SK-N-SH (cell line): ENCODE data around the gene TRPM2. TPM values are rescaled to one million over a fixed set of nuclear protein-coding genes. Genes with fewer than 3 reads are reported as not detected.

Experiments
- CTCF ChIA-PET: fragments of 300-600, 350-600 bp; formaldehyde crosslinking; extraction: SDS; loops from one replicate; lab custom pipeline; 2021; lab: Yijun Ruan, JAX
- POLR2A ChIA-PET: fragments of 350-600 bp; sonication (Branson Sonifier 250); formaldehyde crosslinking; extraction: SDS; loops from one replicate; lab custom pipeline; 2020; ENCODE audit warnings: antibody characterized with exemption, inconsistent platforms; lab: Yijun Ruan, JAX
- DNase-seq: peaks from one replicate; pipeline ENCODE4 v3.0.0; 2012
- H2AFZ ChIP-seq: fragments of 200-600 bp; sonication (generic); 2 replicates; pipeline ENCODE4 v1.8.1; 2016; ENCODE audit warnings: antibody characterized with exemption, mild to moderate bottlenecking, low read depth
- H3F3A ChIP-seq: fragments of 200-600 bp; sonication (generic); replicated peaks from 2 replicates; pipeline ENCODE3; 2016; ENCODE audit warnings: antibody characterized with exemption, mild to moderate bottlenecking; ENCODE audit not compliant: insufficient read depth
- H3K27ac ChIP-seq, 2 experiments: fragments of 200-500 bp in 1 of 2; fragments of 200-600 bp in 1 of 2; sonication (Bioruptor generic) in 1 of 2; sonication (generic), shearing (Covaris generic) in 1 of 2; 2 replicates each; pipeline versions ENCODE4 v1.5.1 to v1.6.1; 2014 to 2016; ENCODE audit warnings: low read depth in 2 of 2, inconsistent platforms in 1 of 2, low read length in 1 of 2, mild to moderate bottlenecking in 1 of 2, mixed read lengths in 1 of 2
- H3K27me3 ChIP-seq: fragments of 200-600 bp; sonication (generic), shearing (Covaris generic); 2 replicates; pipeline ENCODE4 v1.6.1; 2016; ENCODE audit warnings: mixed run types; ENCODE audit not compliant: insufficient read depth
- H3K36me3 ChIP-seq, 2 experiments: fragments of 200-500 bp in 1 of 2; fragments of 200-600 bp in 1 of 2; sonication (Bioruptor generic) in 1 of 2; sonication (generic) in 1 of 2; replicated peaks in 1 of 2; 2 replicates each; pipeline versions ENCODE3 to v1.5.1; 2014 to 2016; ENCODE audit warnings: low read length in 1 of 2, mild to moderate bottlenecking in 1 of 2; ENCODE audit not compliant: insufficient read depth in 2 of 2, control insufficient read depth in 1 of 2
- H3K4me1 ChIP-seq, 2 experiments: fragments of 200-500 bp in 1 of 2; fragments of 200-600 bp in 1 of 2; sonication (Bioruptor generic) in 1 of 2; sonication (generic), shearing (Covaris generic) in 1 of 2; 2 replicates each; pipeline versions ENCODE4 v1.5.1 to v1.6.1; 2014 to 2016; ENCODE audit warnings: low read depth in 1 of 2, low read length in 1 of 2, mixed run types in 1 of 2; ENCODE audit not compliant: insufficient read depth in 2 of 2, control insufficient read depth in 1 of 2
- H3K4me2 ChIP-seq: fragments of 200-600 bp; sonication (generic), shearing (Covaris generic); 2 replicates; pipeline ENCODE4 v1.6.1; 2017; ENCODE audit warnings: mixed run types
- H3K4me3 ChIP-seq, 2 experiments: fragments of 200-500 bp in 1 of 2; fragments of 200-600 bp in 1 of 2; sonication (Bioruptor generic) in 1 of 2; sonication (generic), shearing (Covaris generic) in 1 of 2; 2 replicates each; pipeline versions ENCODE4 v1.5.1 to v1.8.1; 2014 to 2016; ENCODE audit warnings: low read depth in 2 of 2, inconsistent platforms in 1 of 2, low read length in 1 of 2, mild to moderate bottlenecking in 1 of 2, mixed read lengths in 1 of 2, moderate library complexity in 1 of 2
- H3K79me2 ChIP-seq: fragments of 200-600 bp; sonication (generic); 2 replicates; pipeline ENCODE4 v1.8.1; 2017; ENCODE audit warnings: mild to moderate bottlenecking; ENCODE audit not compliant: insufficient read depth
- H3K9ac ChIP-seq: fragments of 200-600 bp; sonication (generic); 2 replicates; pipeline ENCODE4 v1.6.1; 2017; ENCODE audit warnings: mixed run types
- H3K9me2 ChIP-seq: fragments of 200-600 bp; sonication (generic); 2 replicates; pipeline ENCODE4 v1.6.1; 2017; ENCODE audit warnings: mixed run types
- H3K9me3 ChIP-seq: fragments of 200-600 bp; sonication (generic); 2 replicates; pipeline ENCODE4 v1.6.1; 2017; ENCODE audit warnings: mixed run types, mild to moderate bottlenecking, moderate library complexity
- H4K20me1 ChIP-seq: fragments of 200-600 bp; sonication (generic); 2 replicates; pipeline ENCODE4 v1.6.1; 2017; ENCODE audit warnings: mild to moderate bottlenecking, mixed run types; ENCODE audit not compliant: insufficient read depth
- CHD2 ChIP-seq: fragments of 150-350 bp; IDR thresholded peaks from 2 replicates; pipeline ENCODE4 v1.6.1; 2018; ENCODE audit warnings: low read length; ENCODE audit not compliant: partially characterized antibody
- ELF1 ChIP-seq: IDR thresholded peaks from 2 replicates; pipeline ENCODE4 v1.4.0; 2012
- EP300 ChIP-seq, 2 experiments: IDR thresholded peaks; 2 replicates each; pipeline versions ENCODE4 v1.4.0 to v1.6.1; 2012; ENCODE audit warnings: borderline replicate concordance in 1 of 2, low read depth in 1 of 2, low read length in 1 of 2
- FOSL2 ChIP-seq: IDR thresholded peaks from 2 replicates; pipeline ENCODE4 v1.4.0; 2012; ENCODE audit warnings: low read depth, mild to moderate bottlenecking, moderate library complexity, borderline replicate concordance
- FOXM1 ChIP-seq: IDR thresholded peaks from 2 replicates; pipeline ENCODE4 v1.4.0; 2012; ENCODE audit warnings: low read depth, mild to moderate bottlenecking
- GABPA ChIP-seq: IDR thresholded peaks from 2 replicates; pipeline ENCODE4 v1.4.0; 2012; ENCODE audit warnings: low read depth, mild to moderate bottlenecking
- GATA2 ChIP-seq: sonication (generic); formaldehyde crosslinking; IDR thresholded peaks from 2 replicates; pipeline ENCODE4 v1.5.0; 2020; ENCODE audit warnings: mild to moderate bottlenecking, missing genetic modification reagents
- MAX ChIP-seq: IDR thresholded peaks from 2 replicates; pipeline ENCODE4 v1.4.0; 2012; ENCODE audit warnings: low read depth
- MXI1 ChIP-seq: IDR thresholded peaks from 2 replicates; pipeline ENCODE4 v1.6.1; 2012; ENCODE audit warnings: mild to moderate bottlenecking, low read depth, low read length, improper control_type of control experiment
- NFIC ChIP-seq: IDR thresholded peaks from 2 replicates; pipeline ENCODE4 v1.4.0; 2012; ENCODE audit warnings: borderline replicate concordance
- POLR2AphosphoS5 ChIP-seq: IDR thresholded peaks from 2 replicates; pipeline ENCODE4 v1.6.1; 2012; ENCODE audit warnings: low read depth, low read length
- RAD21 ChIP-seq: IDR thresholded peaks from 2 replicates; pipeline ENCODE4 v1.6.1; 2012; ENCODE audit warnings: mild to moderate bottlenecking, low read length
- RCOR1 ChIP-seq: fragments of 150-350 bp; IDR thresholded peaks from 2 replicates; pipeline ENCODE4 v1.6.1; 2017; ENCODE audit warnings: antibody characterized with exemption, low read length
- RFX5 ChIP-seq: IDR thresholded peaks from 2 replicates; pipeline ENCODE4 v1.6.1; 2012; ENCODE audit warnings: mild to moderate bottlenecking, improper control_type of control experiment, low read length
- SIN3A ChIP-seq: IDR thresholded peaks from 2 replicates; pipeline ENCODE4 v1.6.1; 2012; ENCODE audit warnings: low read depth, mild to moderate bottlenecking, low read length, moderate library complexity, borderline replicate concordance
- SMC3 ChIP-seq: IDR thresholded peaks from 2 replicates; pipeline ENCODE4 v1.6.1; 2012; ENCODE audit warnings: low read depth, low read length, improper control_type of control experiment
- TAF1 ChIP-seq: IDR thresholded peaks from 2 replicates; pipeline ENCODE4 v1.6.1; 2012; ENCODE audit warnings: low read depth, mild to moderate bottlenecking, low read length, moderate library complexity, borderline replicate concordance
- USF2 ChIP-seq: fragments of 150-350 bp; IDR thresholded peaks from 2 replicates; pipeline ENCODE4 v1.6.1; 2017; ENCODE audit warnings: antibody characterized with exemption, low read length, low read depth, borderline replicate concordance
- ZBTB33 ChIP-seq: IDR thresholded peaks from 2 replicates; pipeline ENCODE4 v1.4.0; 2012; ENCODE audit warnings: low read depth, borderline replicate concordance
- WGBS: methylation state at CpG from one replicate; pipeline ENCODE4 v1.1.6; 2017; ENCODE audit warnings: low lambda C conversion rate; 5-methylcytosine and 5-hydroxymethylcytosine counted together
- polyA plus RNA-seq, 3 experiments: library from polyadenylated mRNA; depleted of rRNA; stranded (reverse); fragments of >200 nt; gene quantifications; 2 replicates each; pipeline ENCODE4 v1.2.3, GENCODE V29; 2012
- TF ChIP-seq, protein P1 (sequence below): IDR thresholded peaks from 2 replicates; pipeline ENCODE4 v1.4.0; 2012; ENCODE audit warnings: low read depth, borderline replicate concordance
- TF ChIP-seq, protein P2 (sequence below): IDR thresholded peaks from 2 replicates; pipeline ENCODE4; 2012
- TF ChIP-seq, protein P3 (sequence below): fragments of 200-600 bp; sonication (generic); IDR thresholded peaks from 2 replicates; pipeline ENCODE4 v1.6.1; 2017; ENCODE audit warnings: antibody characterized with exemption, mild to moderate bottlenecking, moderate library complexity

TRPM2 gene
- polyA plus RNA-seq, 1 of the 3 experiments (the other 2 are of a cell fraction) = not detected

DNA sequence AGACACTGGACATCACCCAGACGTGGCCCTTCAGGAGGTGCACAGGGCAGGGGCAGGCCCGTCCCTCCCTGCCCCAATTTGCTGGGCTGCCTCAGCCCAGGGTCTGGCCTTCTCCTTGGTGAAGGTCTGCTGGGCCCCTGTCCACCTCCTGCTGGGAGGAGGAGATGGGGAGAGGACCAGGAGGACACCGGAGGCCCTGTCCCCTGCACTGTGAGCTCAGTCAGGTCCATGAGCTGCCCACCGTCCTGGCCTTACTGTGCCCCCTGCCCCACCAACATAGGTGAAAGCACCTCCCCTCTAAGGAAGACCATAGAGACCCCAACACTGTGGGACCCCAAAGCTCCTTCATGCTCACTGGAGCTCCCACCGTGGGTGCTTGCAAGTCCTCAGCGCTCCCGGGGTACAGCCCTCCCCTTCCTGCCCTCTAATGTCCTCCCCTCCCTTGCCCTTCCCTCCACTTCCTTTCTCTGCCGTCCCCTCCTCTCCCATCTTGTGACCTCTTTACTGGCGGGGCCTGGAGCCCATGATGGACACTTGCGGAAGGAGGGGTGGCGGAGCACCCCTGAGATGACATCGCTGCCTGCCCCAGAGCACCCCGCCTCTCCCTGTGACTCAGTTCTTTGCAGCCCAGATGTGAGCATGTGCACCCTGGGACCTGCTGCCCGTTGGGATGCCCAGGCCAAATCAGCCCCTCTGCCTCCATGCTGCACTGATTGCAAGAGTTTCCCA is 106.5 kb downstream of the TRPM2 start:
- CTCF ChIA-PET = no interaction called here
- TF ChIP-seq ELF1 = no peak
- TF ChIP-seq, protein P1, sequence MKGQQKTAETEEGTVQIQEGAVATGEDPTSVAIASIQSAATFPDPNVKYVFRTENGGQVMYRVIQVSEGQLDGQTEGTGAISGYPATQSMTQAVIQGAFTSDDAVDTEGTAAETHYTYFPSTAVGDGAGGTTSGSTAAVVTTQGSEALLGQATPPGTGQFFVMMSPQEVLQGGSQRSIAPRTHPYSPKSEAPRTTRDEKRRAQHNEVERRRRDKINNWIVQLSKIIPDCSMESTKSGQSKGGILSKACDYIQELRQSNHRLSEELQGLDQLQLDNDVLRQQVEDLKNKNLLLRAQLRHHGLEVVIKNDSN = no peak
- no peak for TF ChIP-seq MXI1
- no peak for TF ChIP-seq MAX
- 79% methylated on average over 10 of the region's 14 CpGs for WGBS

DNA sequence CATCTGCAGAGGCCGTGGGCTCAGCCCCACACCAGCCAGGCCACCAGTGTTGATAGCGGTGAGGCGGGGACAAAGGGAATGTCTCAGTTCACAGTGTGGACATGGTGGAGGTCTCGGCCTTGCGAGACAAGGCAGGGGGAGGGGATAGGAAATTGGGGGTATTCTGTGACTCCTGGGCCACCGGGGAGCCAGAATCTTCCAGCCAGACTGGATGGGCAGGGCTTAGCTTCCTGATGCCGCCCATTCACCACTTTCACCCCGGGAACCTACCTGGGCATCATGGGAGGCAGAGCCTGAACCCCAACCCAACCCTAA is 107.0 kb downstream of the TRPM2 start:
- Histone ChIP-seq H4K20me1 (no peaks in the 10 kb centered on the region), H3K4me3 (no peak overlapping the region), H3K27ac (no peak overlapping the region), H3K4me1 (peaks cover 0 to 5% of the 10 kb centered on the region in 2 experiments; a peak in 1 of 4 replicates), H3F3A (no peaks in the 10 kb centered on the region), H3K27me3 (no peaks in the 10 kb centered on the region), H3K9ac (no peak overlapping the region), H3K36me3 (no peaks in the 10 kb centered on the region), H3K4me2 (no peak overlapping the region), H3K9me3 (no peaks in the 10 kb centered on the region), H3K9me2 (no peaks in the 10 kb centered on the region), H3K79me2 (no peaks in the 10 kb centered on the region), H2AFZ (no peak overlapping the region)
- ChIA-PET POLR2A (no interaction called here), CTCF (interaction anchor here (0.9 to 1.5 kb wide), 2 partner anchors 50 to 333 kb away, joined by 3 to 5 read pairs; no protein-coding TSS in a partner anchor)
- no peak for DNase-seq
- TF ChIP-seq POLR2AphosphoS5 (no peak), CHD2 (no peak), EP300 (IDR thresholded peaks at IDR 0.05; ENCODE audit: borderline replicate concordance in 1 of 2, low read depth in 1 of 2, low read length in 1 of 2) (no peak), GATA2 (no peak), GABPA (no peak), SIN3A (no peak), TAF1 (no peak), ZBTB33 (no peak), USF2 (no peak), FOSL2 (no peak), FOXM1 (no peak), RFX5 (no peak), NFIC (no peak), RCOR1 (no peak), RAD21 (no peak), SMC3 (no peak)
- TF ChIP-seq, protein P2, sequence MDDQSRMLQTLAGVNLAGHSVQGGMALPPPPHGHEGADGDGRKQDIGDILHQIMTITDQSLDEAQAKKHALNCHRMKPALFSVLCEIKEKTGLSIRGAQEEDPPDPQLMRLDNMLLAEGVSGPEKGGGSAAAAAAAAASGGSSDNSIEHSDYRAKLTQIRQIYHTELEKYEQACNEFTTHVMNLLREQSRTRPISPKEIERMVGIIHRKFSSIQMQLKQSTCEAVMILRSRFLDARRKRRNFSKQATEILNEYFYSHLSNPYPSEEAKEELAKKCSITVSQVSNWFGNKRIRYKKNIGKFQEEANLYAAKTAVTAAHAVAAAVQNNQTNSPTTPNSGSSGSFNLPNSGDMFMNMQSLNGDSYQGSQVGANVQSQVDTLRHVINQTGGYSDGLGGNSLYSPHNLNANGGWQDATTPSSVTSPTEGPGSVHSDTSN = no peak
- TF ChIP-seq, protein P3, sequence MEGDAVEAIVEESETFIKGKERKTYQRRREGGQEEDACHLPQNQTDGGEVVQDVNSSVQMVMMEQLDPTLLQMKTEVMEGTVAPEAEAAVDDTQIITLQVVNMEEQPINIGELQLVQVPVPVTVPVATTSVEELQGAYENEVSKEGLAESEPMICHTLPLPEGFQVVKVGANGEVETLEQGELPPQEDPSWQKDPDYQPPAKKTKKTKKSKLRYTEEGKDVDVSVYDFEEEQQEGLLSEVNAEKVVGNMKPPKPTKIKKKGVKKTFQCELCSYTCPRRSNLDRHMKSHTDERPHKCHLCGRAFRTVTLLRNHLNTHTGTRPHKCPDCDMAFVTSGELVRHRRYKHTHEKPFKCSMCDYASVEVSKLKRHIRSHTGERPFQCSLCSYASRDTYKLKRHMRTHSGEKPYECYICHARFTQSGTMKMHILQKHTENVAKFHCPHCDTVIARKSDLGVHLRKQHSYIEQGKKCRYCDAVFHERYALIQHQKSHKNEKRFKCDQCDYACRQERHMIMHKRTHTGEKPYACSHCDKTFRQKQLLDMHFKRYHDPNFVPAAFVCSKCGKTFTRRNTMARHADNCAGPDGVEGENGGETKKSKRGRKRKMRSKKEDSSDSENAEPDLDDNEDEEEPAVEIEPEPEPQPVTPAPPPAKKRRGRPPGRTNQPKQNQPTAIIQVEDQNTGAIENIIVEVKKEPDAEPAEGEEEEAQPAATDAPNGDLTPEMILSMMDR = no peak
- 43% methylated on average over 2 of the region's 8 CpGs for WGBS

More for the DNA sequence above, 106.5 kb downstream of the TRPM2 start:
- H3K27me3 ChIP-seq = no peaks in the 10 kb centered on the region
- no peaks in the 10 kb centered on the region for H3K9me3 ChIP-seq
- no peaks in the 10 kb centered on the region for H3K9me2 ChIP-seq
- POLR2A ChIA-PET = no interaction called here
- DNase-seq = no peak
- no peak overlapping the region for H3K4me2 ChIP-seq
- H2AFZ ChIP-seq = no peak overlapping the region
- H3F3A ChIP-seq = no peaks in the 10 kb centered on the region
- H3K9ac ChIP-seq = no peak overlapping the region
- H3K79me2 ChIP-seq = no peaks in the 10 kb centered on the region
- H4K20me1 ChIP-seq = no peaks in the 10 kb centered on the region
- no peak overlapping the region for H3K27ac ChIP-seq
- H3K4me3 ChIP-seq = no peak overlapping the region
- H3K4me1 ChIP-seq = peaks cover 0 to 5% of the 10 kb centered on the region in 2 experiments; a peak in 1 of 4 replicates
- no peaks in the 10 kb centered on the region for H3K36me3 ChIP-seq
